Activated CD4-positive, alpha-beta memory T cell treated with anti-CD3 and anti-CD28 coated beads, Interleukin-2, amount 10 ng/mL, durations not matched to agents 7 days and 5 days (primary cell): ENCODE results near the gene HPS1. TPM values are rescaled to one million over a fixed set of nuclear protein-coding genes. Genes with fewer than 3 reads are reported as not detected.

Source experiments
- CTCF ChIA-PET: fragments of 350-600 bp; sonication (Branson Sonifier 250); formaldehyde crosslinking; loops from one replicate; lab custom pipeline; 2021; ENCODE audit warnings: antibody characterized with exemption, inconsistent platforms; lab: Charles Lee
- POLR2A ChIA-PET: fragments of 350-600 bp; sonication (Branson Sonifier 250); formaldehyde crosslinking; loops from one replicate; lab custom pipeline; 2021; ENCODE audit warnings: antibody characterized with exemption; lab: Charles Lee
- DNase-seq: peaks from one replicate; pipeline ENCODE4 v3.0.0-alpha.2; 2020
- H3K27ac Mint-ChIP-seq: one replicate; pipeline ENCODE4 v1.8.0; 2021; ENCODE audit warnings: mild to moderate bottlenecking, mixed read lengths
- H3K27me3 Mint-ChIP-seq: one replicate; pipeline ENCODE4 v1.8.0; 2021; ENCODE audit warnings: mixed read lengths
- H3K36me3 Mint-ChIP-seq: one replicate; pipeline ENCODE4 v1.8.0; 2021; ENCODE audit warnings: low read depth, mixed read lengths
- H3K4me1 Mint-ChIP-seq: one replicate; pipeline ENCODE4 v1.8.0; 2021; ENCODE audit warnings: mixed read lengths
- H3K4me3 Mint-ChIP-seq: one replicate; pipeline ENCODE4 v1.8.0; 2021; ENCODE audit warnings: mild to moderate bottlenecking, mixed read lengths
- H3K9me3 Mint-ChIP-seq: one replicate; pipeline ENCODE4 v1.8.0; 2021; ENCODE audit warnings: mixed read lengths
- total RNA-seq, 2 experiments: library from RNA; stranded (reverse); gene quantifications; one replicate each; pipeline ENCODE4 v1.2.3, GENCODE V29; 2021

Gene HPS1
- total RNA-seq = 10 to 100 TPM; 85.4 to 88.3 TPM

GRCh38 chr10:98446661-98447221, at the start of gene HPS1:
HPS1 (minus strand) TSS chr10:98446935; CDS start chr10:98443240, 3,695 bp downstream.
- peak within 1 kb of the TSS; percentile 94 for H3K4me3 Mint-ChIP-seq
- peaks cover 44% of the 10 kb centered on the region for H3K4me1 Mint-ChIP-seq
- peaks cover 33% of the 10 kb centered on the region for H3K36me3 Mint-ChIP-seq
- H3K9me3 Mint-ChIP-seq = no peaks in the 10 kb centered on the region
- ChIA-PET CTCF (interaction anchor here (1.2 kb wide), 1 partner anchor 21 kb away, joined by 4 read pairs; no protein-coding TSS in a partner anchor), POLR2A (interaction anchor here (0.7 to 2.2 kb wide), 10 partner anchors 12 to 312 kb away, joined by 3 to 11 read pairs (median 4); partner anchors contain the start of gene R3HCC1L)
- peak within 1 kb of the TSS; percentile 84 for H3K27ac Mint-ChIP-seq
- peak; percentile 87 for DNase-seq
- H3K27me3 Mint-ChIP-seq = peaks cover 10% of the 10 kb centered on the region

- CTCF ChIA-PET = no interaction called here
- H3K9me3 Mint-ChIP-seq = no peaks in the 10 kb centered on the region
Measured at GRCh38 chr10:98492763-98493162, 46.0 kb upstream of the HPS1 start.

GRCh38 chr10:98489561-98490481, 43.1 kb upstream of the HPS1 start:
- H3K4me1 Mint-ChIP-seq = no peaks in the 10 kb centered on the region
- no peak overlapping the region for H3K27ac Mint-ChIP-seq

More at GRCh38 chr10:98492763-98493162, 46.0 kb upstream of the HPS1 start:
- no peaks in the 10 kb centered on the region for H3K4me1 Mint-ChIP-seq
- H3K4me3 Mint-ChIP-seq = no peak overlapping the region
- POLR2A ChIA-PET = no interaction called here
- H3K27me3 Mint-ChIP-seq = peaks cover 14% of the 10 kb centered on the region
- DNase-seq = no peak
- H3K27ac Mint-ChIP-seq = no peak overlapping the region
- H3K36me3 Mint-ChIP-seq = no peaks in the 10 kb centered on the region

DNA sequence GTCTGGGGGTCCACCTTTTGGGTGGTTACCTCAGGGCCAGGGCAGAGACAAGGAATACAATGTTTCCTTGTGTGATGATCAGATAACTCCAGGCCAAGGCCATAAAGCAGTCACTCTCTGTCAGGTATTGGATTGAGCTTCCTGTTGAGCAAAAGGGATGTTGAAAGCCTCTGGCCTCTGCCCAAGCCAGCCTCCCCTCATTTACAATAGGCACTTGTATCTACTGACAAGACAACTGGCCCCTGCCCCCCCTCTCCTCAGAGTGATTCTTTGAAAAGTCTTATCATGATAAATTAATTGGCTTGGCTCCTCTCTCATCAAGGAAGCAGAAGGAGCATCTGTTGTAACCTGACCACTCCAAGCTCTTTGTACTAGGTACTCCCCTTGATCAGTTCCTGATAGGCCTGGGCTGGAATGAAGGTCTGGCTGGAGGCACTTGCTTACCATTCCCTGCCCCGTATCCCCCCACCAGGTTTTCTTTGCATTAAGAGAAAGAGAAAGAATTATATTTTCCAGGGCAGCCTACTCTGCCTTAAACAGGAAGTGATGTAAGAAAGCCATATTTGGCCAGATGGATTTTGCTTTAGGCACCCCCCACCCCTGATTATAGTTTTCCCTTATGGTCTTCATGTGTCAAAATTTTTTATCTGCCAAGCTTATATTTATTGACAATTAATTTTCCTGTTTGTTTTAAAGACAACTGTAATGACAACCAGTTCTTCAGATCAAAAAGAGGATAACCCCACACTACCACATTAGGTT, 42.1 kb upstream of the HPS1 start:
- CTCF ChIA-PET = interaction anchor here (1.0 kb wide), 1 partner anchor 22 kb away, joined by 4 read pairs; no protein-coding TSS in a partner anchor
- H3K36me3 Mint-ChIP-seq = no peaks in the 10 kb centered on the region
- no peak for DNase-seq
- H3K9me3 Mint-ChIP-seq = no peaks in the 10 kb centered on the region
- no peaks in the 10 kb centered on the region for H3K4me1 Mint-ChIP-seq
- POLR2A ChIA-PET = no interaction called here
- no peak overlapping the region for H3K4me3 Mint-ChIP-seq
- peaks cover 7% of the 10 kb centered on the region for H3K27me3 Mint-ChIP-seq
- no peak overlapping the region for H3K27ac Mint-ChIP-seq

More at GRCh38 chr10:98489561-98490481, 43.1 kb upstream of the HPS1 start:
- ChIA-PET POLR2A (no interaction called here), CTCF (interaction anchor here (1.0 kb wide), 1 partner anchor 23 kb away, joined by 4 read pairs; no protein-coding TSS in a partner anchor)
- Mint-ChIP-seq H3K4me3 (no peak overlapping the region), H3K27me3 (peaks cover 7% of the 10 kb centered on the region), H3K9me3 (no peaks in the 10 kb centered on the region), H3K36me3 (no peaks in the 10 kb centered on the region)
- DNase-seq = no peak

- CTCF ChIA-PET = no interaction called here
- H3K36me3 Mint-ChIP-seq = no peaks in the 10 kb centered on the region
Measured at GRCh38 chr10:98487649-98488048, 40.9 kb upstream of the HPS1 start.

GRCh38 chr10:98486421-98486820, 39.7 kb upstream of the HPS1 start:
- Mint-ChIP-seq H3K9me3 (no peaks in the 10 kb centered on the region), H3K27me3 (peaks cover 10% of the 10 kb centered on the region), H3K36me3 (no peaks in the 10 kb centered on the region), H3K4me3 (no peak overlapping the region), H3K27ac (no peak overlapping the region), H3K4me1 (peaks cover 4% of the 10 kb centered on the region)
- ChIA-PET CTCF (no interaction called here), POLR2A (no interaction called here)
- DNase-seq = no peak

More at GRCh38 chr10:98487649-98488048, 40.9 kb upstream of the HPS1 start:
- peaks cover 7% of the 10 kb centered on the region for H3K27me3 Mint-ChIP-seq
- DNase-seq = no peak
- H3K9me3 Mint-ChIP-seq = no peaks in the 10 kb centered on the region
- H3K27ac Mint-ChIP-seq = no peak overlapping the region
- H3K4me3 Mint-ChIP-seq = no peak overlapping the region
- POLR2A ChIA-PET = no interaction called here
- peaks cover under 1% of the 10 kb centered on the region for H3K4me1 Mint-ChIP-seq

- DNase-seq = no peak
- H3K36me3 Mint-ChIP-seq = no peaks in the 10 kb centered on the region
- CTCF ChIA-PET = no interaction called here
- POLR2A ChIA-PET = no interaction called here
- H3K4me3 Mint-ChIP-seq = no peak overlapping the region
- H3K27me3 Mint-ChIP-seq = peaks cover 10% of the 10 kb centered on the region
- no peak overlapping the region for H3K27ac Mint-ChIP-seq
- no peaks in the 10 kb centered on the region for H3K9me3 Mint-ChIP-seq
- peaks cover 4% of the 10 kb centered on the region for H3K4me1 Mint-ChIP-seq
Measured at GRCh38 chr10:98485959-98486358, 39.2 kb upstream of the HPS1 start.

DNA sequence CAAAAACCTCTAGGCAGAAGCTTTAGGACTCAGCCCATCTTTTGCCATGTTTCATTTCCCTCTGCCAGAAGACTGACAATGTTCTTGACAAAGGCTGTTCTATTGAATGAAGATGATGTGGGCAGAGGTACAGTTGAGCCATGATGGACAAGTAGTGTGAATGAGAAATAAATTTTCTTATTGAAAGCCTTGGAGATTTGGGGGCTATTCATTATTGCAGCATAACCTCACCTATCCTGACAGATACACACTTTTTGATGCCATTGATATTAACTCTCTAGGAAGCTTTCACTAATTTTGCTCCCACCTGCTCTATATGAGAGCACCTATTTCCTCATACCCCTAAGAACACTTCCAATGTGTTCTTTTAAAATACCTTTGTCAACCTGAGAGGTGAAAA, 36.9 kb upstream of the HPS1 start:
- ChIA-PET CTCF (no interaction called here), POLR2A (no interaction called here)
- no peak overlapping the region for H3K27ac Mint-ChIP-seq
- no peaks in the 10 kb centered on the region for H3K9me3 Mint-ChIP-seq
- no peak overlapping the region for H3K4me3 Mint-ChIP-seq
- DNase-seq = no peak
- no peaks in the 10 kb centered on the region for H3K36me3 Mint-ChIP-seq
- peaks cover 7% of the 10 kb centered on the region for H3K27me3 Mint-ChIP-seq
- H3K4me1 Mint-ChIP-seq = peaks cover 4% of the 10 kb centered on the region

DNA sequence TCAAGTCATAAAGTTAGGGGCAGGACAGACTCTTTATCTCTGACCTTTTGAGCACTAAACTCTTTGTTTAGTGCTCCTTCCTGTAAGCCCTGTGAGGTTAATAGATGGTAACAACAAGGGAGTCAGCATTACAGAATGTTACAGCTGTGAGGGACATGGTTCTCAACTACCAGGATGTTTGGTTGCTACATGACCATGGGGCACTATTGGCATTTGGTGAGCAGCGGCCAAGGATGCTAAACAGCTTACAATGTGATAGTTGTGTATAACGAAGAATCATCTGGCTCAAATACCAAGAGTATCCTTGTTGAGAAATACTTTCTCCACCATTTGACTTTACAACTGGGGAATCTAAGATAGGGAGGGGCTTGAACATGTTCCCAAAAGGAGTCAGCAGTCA, 35.4 kb upstream of the HPS1 start:
- H3K4me3 Mint-ChIP-seq = no peak overlapping the region
- no peak overlapping the region for H3K27ac Mint-ChIP-seq
- peaks cover 10% of the 10 kb centered on the region for H3K27me3 Mint-ChIP-seq
- no peaks in the 10 kb centered on the region for H3K9me3 Mint-ChIP-seq
- peaks cover 4% of the 10 kb centered on the region for H3K4me1 Mint-ChIP-seq
- ChIA-PET POLR2A (no interaction called here), CTCF (no interaction called here)
- H3K36me3 Mint-ChIP-seq = no peaks in the 10 kb centered on the region
- no peak for DNase-seq

DNA sequence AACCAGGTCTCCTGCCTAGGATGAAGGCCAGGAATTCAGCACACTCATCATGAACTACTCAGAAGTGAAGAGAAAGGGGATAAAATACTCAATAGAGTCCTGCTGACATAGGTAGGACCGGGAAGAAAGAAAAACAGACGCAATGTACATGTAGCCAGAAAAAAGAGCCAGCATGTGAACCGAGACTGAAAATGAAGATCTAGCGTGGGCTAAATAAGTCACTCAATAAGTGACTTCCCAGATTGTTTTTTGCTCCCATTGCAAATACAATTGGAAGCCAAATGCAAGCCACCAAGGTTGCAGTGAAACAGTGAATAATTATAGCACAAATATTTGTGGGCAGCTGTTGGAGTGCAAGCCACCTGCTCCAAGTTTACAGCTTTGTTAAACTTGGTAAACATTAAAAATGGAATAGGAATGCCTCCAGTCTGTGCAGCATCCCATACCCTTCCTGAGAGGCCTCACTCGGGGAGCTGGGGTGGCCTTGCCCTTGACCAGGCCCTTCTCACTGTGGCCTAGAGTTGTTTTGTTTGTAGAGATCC, 34.7 kb upstream of the HPS1 start:
- no peak overlapping the region for H3K4me3 Mint-ChIP-seq
- no peaks in the 10 kb centered on the region for H3K9me3 Mint-ChIP-seq

DNA sequence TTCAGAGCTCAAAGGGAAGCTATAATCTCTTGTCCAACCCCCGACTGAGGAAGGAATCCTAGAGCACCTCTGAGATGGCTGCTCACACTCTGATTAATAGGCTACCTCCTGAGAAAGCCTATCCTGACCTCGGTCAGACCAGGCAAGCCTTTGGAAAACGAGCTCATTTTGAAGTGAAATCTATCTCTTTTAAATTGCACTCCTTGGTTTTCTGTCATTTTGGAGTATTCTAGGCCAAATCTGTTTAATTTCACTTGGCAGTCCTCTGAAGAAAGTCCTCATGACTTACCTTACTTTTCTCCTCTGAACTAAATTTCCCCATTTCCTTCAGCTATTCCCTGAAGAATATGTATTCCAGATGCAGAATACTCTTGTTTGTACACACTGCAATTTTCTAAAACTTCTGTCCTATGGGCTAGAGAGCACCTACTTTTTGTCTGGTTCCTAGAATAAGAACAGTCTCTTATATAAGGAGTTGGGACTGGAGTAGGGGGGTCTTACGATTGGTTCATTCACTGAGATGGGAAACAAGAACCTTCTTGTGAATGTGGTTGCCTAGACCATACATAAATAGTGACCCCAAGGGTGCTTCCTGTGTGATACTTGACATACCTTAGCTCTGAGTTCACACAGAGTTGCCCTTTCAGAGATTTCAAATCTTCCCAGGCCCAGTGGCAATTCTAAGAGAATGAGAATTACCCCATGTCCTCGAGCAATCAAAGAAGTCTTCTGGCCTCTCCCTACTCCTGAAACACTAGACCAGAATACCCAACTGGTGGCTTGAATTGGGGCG, 31.9 kb upstream of the HPS1 start:
- Mint-ChIP-seq H3K27me3 (peaks cover 5% of the 10 kb centered on the region), H3K27ac (no peak overlapping the region), H3K9me3 (no peaks in the 10 kb centered on the region), H3K36me3 (no peaks in the 10 kb centered on the region), H3K4me1 (peaks cover 4% of the 10 kb centered on the region), H3K4me3 (no peak overlapping the region)
- ChIA-PET CTCF (interaction anchor here (2.8 kb wide), 1 partner anchor 11 kb away, joined by 16 read pairs; no protein-coding TSS in a partner anchor), POLR2A (no interaction called here)
- no peak for DNase-seq

More for the DNA sequence above, 34.7 kb upstream of the HPS1 start:
- Mint-ChIP-seq H3K27ac (no peak overlapping the region), H3K27me3 (peaks cover 10% of the 10 kb centered on the region), H3K36me3 (no peaks in the 10 kb centered on the region), H3K4me1 (peaks cover 4% of the 10 kb centered on the region)
- no peak for DNase-seq
- CTCF ChIA-PET = no interaction called here
- POLR2A ChIA-PET = no interaction called here

- DNase-seq = no peak
- Mint-ChIP-seq H3K27ac (no peak overlapping the region), H3K36me3 (no peaks in the 10 kb centered on the region), H3K9me3 (no peaks in the 10 kb centered on the region), H3K4me1 (peaks cover 4% of the 10 kb centered on the region), H3K4me3 (no peak overlapping the region), H3K27me3 (peaks cover 7% of the 10 kb centered on the region)
- ChIA-PET POLR2A (no interaction called here), CTCF (interaction anchor here (2.8 kb wide), 1 partner anchor 10 kb away, joined by 16 read pairs; no protein-coding TSS in a partner anchor)
Measured at GRCh38 chr10:98477861-98478260, 31.1 kb upstream of the HPS1 start.
